ENCODE measurements around the gene SNRPB2. TPM values are rescaled to one million over a fixed set of nuclear protein-coding genes. Genes with fewer than 3 reads are reported as not detected.

SNRPB2 gene
- total RNA-seq, 1 experiment from 2014 or later: 114 TPM

DNA sequence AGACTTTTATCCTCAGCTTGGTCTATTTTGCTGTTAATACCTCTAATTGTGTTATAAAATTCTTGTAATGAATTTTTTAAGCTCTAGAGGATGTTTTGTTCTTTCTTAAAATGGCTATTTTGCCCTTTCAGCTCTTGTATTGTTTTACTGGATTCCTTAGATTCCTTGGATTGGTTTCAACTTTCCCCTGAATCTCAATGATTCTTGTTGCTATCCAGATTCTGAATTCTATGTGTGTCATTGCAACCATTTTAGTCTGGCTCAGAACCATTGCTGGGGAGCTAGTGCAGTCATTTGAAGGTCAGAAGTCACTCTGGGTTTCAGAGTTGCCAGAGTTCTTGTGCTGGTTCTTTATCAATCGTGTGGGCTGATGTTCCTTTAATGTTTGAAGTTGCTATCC lies 55.4 kb downstream of the SNRPB2 start:
- no peaks in the 10 kb centered on the region for H3K4me1 ChIP-seq (replicated peaks)
- H3K36me3 ChIP-seq: no peaks in the 10 kb centered on the region
- DNase-seq (ENCODE audit: low read depth in 1 of 2, low spot score in 2 of 2): no peak
- no peak overlapping the region for H3K27ac ChIP-seq
- H3K4me3 ChIP-seq: no peak overlapping the region
- no peaks in the 10 kb centered on the region for H3K9me3 ChIP-seq (replicated peaks)
- no peaks in the 10 kb centered on the region for H3K27me3 ChIP-seq (replicated peaks)

Other genes starting within 250 kb of the SNRPB2 start
- gene KIF16B, start 156.6 kb upstream of the SNRPB2 start, total RNA-seq (2014; rRNA removed; shearing (Covaris generic)): 1.9 and 3.7 TPM in 2 replicates
- gene OTOR, start 18.3 kb downstream of the SNRPB2 start, total RNA-seq (2014; rRNA removed; shearing (Covaris generic)): not detected in 2 replicates

All from SJSA1 (cell line).